ENCODE data around the gene GCN1.
"Not testable (repeated sequence)": the region's sequence is repeated elsewhere in the genome, so short reads cannot be mapped to it uniquely, and the experiment has no call there.

GRCh38 chr12:120193286-120193685 is 1.2 kb downstream of the GCN1 start:
- TF ChIP-seq, protein P1, sequence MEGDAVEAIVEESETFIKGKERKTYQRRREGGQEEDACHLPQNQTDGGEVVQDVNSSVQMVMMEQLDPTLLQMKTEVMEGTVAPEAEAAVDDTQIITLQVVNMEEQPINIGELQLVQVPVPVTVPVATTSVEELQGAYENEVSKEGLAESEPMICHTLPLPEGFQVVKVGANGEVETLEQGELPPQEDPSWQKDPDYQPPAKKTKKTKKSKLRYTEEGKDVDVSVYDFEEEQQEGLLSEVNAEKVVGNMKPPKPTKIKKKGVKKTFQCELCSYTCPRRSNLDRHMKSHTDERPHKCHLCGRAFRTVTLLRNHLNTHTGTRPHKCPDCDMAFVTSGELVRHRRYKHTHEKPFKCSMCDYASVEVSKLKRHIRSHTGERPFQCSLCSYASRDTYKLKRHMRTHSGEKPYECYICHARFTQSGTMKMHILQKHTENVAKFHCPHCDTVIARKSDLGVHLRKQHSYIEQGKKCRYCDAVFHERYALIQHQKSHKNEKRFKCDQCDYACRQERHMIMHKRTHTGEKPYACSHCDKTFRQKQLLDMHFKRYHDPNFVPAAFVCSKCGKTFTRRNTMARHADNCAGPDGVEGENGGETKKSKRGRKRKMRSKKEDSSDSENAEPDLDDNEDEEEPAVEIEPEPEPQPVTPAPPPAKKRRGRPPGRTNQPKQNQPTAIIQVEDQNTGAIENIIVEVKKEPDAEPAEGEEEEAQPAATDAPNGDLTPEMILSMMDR (conservative IDR thresholded peaks at IDR 0.05; ENCODE audit: low read depth, low read length) = not testable (repeated sequence)
- not testable (repeated sequence) for TF ChIP-seq EZH2phosphoT487 (IDR thresholded peaks at IDR 0.05; ENCODE audit: borderline replicate concordance, low read length); EZH2 (IDR thresholded peaks at IDR 0.05; ENCODE audit: low read length, unreplicated experiment)

Measured in PC-3 (cell line).